Stomach (tissue), 4 donors: ENCODE measurements around the gene PYGO2.

Experiments used
- CTCF ChIP-seq, 7 experiments: fragments of 450-650 bp in 4 of 7; fragments of 200-600 bp in 3 of 7; sonication (generic) in 3 of 7; IDR thresholded peaks; one replicate each; pipeline ENCODE4 v1.5.1; 2016 to 2019; ENCODE audit warnings: antibody characterized with exemption in 7 of 7, control low read depth in 2 of 7, mild to moderate bottlenecking in 1 of 7
- POLR2AphosphoS5 ChIP-seq, 3 donors: sonication (generic); formaldehyde crosslinking; IDR thresholded peaks; one replicate each; pipeline ENCODE4 v1.6.1; 2016; ENCODE audit warnings: antibody characterized with exemption in 3 of 3

DNA sequence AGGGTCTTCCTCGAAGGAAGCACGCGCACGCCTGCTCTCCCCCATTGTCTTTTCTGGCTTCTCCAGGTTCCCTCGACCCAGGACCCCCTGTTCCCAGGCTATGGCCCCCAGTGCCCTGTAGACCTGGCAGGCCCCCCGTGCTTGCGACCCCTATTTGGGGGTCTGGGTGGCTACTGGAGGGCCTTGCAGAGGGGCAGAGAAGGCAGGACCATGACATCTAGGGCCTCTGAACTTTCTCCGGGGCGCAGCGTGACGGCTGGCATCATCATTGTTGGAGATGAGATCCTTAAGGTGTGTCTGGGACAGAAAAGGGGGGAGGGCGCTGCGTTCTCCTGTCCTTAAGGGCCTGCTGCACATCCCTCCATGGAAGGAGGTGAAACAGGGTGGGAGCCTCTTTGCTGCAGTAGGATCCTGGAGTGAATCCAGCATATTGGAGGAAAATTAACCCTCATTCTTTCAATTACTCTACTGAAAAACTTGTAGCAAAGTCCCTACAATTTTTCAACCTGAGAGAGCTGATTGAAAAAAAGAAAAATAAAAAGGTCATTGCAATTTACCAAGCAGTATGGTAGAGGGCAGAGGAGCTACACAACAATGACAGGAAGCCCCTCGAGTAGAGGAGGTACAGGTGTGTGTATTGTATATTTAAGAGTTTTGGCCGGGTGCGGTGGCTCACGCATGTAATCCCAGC is 22.3 kb upstream of the PYGO2 start:
- TF ChIP-seq CTCF (IDR thresholded peaks at IDR 0.05) (no peak), POLR2AphosphoS5 (IDR thresholded peaks at IDR 0.05) (no peak)
